Nucleus accumbens (tissue), 56 donors: ENCODE measurements around the gene ICE2.

Source experiments
- DNase-seq, 56 donors: peaks; one replicate each; lab custom pipeline; 2025; lab: John Stamatoyannopoulos, UW

ICE2 gene, protein sequence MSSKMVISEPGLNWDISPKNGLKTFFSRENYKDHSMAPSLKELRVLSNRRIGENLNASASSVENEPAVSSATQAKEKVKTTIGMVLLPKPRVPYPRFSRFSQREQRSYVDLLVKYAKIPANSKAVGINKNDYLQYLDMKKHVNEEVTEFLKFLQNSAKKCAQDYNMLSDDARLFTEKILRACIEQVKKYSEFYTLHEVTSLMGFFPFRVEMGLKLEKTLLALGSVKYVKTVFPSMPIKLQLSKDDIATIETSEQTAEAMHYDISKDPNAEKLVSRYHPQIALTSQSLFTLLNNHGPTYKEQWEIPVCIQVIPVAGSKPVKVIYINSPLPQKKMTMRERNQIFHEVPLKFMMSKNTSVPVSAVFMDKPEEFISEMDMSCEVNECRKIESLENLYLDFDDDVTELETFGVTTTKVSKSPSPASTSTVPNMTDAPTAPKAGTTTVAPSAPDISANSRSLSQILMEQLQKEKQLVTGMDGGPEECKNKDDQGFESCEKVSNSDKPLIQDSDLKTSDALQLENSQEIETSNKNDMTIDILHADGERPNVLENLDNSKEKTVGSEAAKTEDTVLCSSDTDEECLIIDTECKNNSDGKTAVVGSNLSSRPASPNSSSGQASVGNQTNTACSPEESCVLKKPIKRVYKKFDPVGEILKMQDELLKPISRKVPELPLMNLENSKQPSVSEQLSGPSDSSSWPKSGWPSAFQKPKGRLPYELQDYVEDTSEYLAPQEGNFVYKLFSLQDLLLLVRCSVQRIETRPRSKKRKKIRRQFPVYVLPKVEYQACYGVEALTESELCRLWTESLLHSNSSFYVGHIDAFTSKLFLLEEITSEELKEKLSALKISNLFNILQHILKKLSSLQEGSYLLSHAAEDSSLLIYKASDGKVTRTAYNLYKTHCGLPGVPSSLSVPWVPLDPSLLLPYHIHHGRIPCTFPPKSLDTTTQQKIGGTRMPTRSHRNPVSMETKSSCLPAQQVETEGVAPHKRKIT

DNA sequence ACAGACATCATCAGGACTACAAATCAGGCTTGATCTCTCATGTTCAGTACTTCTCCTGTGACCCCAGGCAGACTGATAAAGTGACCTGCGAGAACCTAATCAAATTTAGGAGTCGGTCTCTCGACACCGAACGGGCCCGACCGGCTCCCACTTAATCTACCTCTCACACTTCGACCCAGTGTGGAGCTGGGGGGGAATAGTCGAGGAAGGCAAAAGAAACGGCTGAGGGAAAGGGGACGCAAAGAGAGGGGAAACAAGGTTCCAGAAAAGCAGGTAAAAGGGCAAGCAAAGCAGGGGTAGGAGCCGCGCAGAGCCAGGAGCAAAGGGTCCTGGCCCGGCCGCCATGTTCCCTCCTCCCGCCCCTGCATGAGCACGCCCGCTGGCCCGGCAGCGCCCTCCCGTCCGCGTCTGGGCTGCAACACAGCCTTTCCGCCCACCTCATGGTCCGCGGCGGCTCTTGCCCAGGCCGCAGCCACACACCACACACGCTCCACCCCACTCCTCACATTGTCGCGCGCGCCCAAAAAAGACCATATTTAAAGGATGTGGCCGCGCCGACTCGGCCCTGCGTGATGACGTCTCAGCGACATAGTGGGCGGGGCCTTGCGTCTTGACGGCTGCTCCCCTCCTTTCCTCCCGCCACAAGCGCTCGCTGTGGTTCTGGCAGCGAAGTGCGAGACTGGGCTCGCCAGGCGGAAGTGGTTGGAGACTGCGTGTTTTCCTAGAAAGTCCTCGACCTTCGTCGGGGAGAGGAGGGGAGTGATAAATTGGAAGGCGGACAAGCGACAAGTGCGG lies at the start of gene ICE2:
TSS of gene ICE2 (minus strand) at position 577 of the 795 bp plus-strand sequence. CDS start 1,165 bp downstream, outside the sequence.
- DNase-seq, result peak; percentile 41 to 97 (median 88)

DNA sequence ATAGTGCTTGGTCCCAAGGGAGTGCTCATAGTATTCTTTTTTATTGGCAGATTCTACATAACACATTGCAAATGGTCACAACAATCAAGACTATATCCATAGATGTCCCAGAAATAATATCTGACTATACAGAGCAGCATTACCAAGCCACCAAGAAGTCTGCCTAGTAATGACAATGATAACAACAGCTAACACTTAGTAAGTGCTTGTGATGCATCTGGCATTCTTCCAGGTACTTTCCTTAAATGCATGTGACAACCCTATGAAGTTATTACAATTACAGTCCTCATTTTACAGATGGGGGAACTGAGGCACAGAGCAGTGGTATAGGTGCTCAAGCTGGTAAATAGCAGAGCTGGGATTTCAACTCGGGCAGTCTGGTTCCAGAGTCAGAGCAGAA lies 49.6 kb upstream of the ICE2 start:
- no peak for DNase-seq

DNA sequence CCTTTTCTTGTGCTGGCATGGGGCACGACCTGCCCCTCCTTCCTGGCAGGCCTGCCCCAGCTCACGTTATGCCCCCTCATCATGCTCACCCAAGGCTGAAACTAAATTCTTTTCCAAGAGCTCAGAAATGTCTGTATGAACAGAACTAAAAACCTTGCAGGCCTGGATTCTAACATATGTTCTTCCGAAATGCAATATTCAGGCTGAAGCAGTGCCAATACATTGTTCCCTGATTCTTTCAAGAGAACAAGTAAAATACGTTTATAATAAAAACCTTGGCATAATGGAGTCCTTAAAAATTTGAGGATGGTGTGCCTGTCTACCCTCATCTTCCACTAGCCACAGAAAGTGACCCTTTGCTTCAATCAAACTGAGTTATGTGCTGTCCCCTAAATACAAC lies 48.5 kb upstream of the ICE2 start:
- DNase-seq, result no peak

DNA sequence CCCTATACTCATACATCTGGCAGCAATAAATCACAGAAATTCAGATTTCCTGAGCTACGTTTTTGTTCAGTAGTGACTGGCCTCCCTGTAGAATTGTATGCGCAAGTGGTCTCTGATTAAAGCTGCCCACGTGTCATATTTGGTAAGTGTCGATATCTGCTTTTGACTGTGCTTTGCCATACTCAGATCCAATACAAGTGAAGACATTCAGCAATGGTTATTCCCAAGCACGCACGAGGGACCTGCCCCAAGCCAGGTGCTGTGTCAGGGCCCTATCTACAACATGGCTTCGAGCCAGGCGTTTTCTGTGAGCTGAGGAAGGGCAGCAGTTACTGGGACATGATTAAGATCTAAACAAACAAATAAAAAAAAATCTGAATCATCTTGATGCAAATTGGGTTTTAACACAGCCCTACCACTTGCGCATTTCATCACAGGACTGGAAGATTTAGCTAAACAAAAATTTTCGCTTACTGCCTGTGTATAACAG lies 47.2 kb upstream of the ICE2 start:
- DNase-seq, result no peak

DNA sequence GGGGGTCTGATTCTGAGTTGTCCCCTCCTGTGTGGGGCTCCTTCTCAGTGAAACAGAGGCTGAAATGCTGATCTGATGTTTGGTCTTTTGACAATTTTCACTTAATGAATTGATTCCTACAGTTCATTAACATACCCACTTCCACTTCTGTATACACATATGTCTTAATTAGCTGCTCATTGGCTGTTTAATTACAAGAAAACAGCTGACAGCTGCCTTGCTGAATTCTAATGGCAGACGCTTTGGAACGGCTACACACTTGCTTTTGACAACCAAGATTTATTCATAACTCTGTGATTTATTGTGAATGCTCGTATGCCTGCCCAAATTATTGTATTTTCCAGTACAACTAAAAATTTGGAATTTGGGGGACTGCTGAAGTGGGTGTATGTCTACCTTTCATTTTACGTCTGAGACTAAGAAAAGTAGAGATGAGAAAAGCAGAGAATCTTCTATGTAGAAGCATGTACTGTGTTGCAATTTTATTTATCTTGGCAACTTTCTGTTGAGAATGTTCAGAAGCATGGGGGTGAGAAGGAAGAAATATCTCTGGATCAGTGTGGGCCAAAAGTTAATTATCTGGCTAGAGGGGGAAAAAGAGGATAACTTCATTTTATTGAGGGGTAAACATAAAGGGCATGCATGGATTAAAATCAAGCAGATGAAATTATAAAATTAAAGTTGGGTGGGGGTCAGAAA lies 46.5 kb upstream of the ICE2 start:
- no peak for DNase-seq

DNA sequence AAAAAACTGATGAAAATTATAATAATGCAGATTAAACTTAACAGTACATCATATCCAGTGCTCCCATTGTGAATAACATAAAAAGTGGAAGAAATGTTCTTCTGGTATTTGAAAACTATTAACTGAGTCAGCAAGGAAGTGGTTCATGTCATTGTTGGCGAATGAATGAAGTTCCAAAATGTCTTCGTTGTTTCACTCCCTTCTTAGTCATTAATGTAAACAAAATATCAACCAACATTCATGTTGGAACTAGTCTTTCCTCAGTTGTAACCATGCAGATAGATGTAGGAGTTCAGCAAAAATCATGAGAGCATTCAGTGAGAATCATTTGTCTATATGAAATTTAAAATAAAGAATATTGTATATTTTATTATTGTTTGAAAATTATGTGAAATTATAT lies 44.1 kb upstream of the ICE2 start:
- no peak for DNase-seq

DNA sequence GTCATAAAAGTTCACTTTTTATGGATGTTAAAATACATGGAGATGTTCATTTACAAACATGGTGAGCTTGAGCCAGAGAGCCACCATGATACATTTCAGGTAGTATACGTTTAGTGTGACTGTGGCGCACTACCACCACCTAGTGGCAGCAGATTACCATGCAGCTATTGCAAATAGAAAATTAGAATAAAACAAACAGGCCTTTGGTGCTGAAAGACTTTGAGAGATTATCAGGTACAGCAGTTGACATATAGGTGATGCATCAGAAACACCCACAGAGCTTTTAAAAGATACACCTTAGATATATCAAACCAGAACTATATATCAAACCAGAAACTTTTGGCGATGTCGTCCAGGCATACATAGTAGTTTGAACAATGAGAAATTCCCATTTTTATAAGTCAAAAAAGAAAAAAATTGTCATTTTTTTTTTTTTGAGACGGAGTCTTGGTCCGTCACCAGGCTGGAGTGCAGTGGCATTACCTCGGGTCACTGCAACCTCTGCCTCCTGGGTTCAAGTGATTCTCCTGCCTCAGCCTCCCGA lies 42.0 kb upstream of the ICE2 start:
- peak in 21 of 56 donors; percentile 2 to 73 (median 21) for DNase-seq

DNA sequence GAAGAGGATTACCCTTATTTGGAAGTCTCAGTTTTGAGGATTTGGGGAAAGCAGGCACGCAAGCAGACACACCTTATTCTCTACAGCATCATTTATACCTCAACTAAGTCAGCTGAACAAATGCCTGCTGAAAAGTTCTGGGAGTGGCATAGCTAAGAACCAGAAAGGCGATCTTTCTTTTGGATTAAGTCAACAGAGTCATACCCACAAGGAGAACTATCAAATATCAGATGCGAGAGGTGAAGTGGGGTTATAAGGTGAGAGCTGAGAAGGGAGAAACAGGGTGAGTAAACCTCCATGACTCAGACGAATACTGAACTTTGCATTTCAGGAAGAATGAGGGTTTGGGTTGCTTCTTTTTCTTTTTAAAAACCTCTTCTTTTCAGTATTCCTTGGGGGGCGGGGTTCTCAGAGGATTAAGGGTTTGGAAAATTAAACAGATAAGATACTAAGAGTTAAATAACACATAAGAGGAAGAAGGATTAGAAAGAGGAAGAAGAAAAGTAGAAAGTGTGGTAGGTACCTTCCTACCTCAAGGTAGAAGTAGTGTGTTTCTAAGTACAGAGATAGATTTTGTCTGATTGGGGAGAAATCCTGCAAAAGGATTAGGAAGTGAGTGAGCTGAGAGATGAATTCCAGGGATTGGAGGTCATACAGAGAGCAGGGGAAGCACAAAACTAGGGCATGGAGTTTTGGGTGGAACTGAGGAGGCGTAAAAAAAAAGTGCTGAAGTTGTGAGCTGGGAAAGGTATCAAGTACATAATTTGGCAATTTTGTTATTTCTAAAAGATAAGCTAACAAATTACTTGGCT lies 41.3 kb upstream of the ICE2 start:
- no peak for DNase-seq

DNA sequence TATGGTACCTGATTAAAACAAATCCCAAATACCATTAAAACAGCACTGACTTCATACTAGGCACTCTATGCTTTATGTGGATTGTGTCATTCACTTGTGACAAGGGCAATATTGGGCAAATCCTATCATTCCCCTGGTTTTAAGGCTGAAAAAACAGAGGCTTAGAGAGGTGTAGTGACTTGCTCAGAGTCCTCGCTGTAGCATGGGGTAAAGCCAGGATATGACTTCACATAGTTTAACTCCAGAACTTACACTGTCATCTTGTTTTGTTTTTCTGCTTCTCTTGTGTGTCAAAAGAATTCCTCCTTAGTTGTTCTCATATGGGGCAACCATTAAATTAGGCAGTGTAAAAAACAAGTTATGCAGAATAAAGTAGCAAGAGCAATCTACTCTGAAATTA lies 40.3 kb upstream of the ICE2 start:
- no peak for DNase-seq

DNA sequence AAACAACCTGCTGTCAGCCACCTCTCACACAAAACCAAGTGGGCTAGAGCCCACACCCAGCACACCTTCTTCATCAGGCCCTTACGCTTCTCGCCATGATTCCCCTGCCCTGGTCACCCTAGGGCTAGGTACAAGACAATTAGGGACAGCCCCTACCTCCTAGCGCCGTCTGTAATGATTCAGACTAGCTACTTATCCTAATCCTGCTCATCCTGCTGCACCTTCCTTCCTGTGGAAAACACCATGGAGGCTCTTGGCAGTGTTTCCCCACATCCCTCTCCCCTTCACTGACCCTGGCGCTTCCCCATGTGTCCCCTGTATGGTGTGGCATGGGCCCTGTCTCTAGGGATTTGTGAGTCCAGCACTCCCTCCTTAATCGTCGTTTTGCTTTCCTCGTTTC lies 39.6 kb upstream of the ICE2 start:
- DNase-seq, result no peak

DNA sequence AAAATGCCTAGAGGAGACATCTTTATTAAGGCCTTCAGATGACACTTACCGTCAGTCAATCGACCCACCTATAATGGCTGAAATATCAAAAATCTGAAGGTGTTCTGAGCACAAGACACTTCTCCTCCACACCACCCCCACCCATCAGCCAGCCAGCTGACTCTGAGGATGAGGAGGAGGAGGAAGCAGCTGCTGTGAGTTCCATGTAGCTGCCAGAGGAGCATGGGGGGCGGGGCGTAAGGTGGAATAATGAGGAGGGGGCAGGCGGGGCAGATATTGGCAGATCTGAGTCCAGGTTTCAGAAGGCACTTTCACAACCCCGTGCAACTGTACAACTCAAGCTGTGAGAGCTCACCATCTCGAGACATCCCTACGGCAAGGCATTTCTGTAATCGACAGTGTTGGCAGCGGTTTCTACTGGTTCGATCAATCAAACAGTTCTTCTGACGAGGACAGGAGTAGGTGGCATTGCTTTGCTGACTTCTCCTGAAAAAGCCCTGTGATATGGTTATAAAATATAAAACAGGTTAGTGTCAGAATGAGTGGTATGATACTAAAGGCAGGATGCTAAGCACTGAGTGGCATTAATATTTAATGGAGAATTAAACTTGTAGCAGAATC lies 35.4 kb upstream of the ICE2 start:
- DNase-seq, result peak in 24 of 56 donors; percentile 2 to 61 (median 36)

DNA sequence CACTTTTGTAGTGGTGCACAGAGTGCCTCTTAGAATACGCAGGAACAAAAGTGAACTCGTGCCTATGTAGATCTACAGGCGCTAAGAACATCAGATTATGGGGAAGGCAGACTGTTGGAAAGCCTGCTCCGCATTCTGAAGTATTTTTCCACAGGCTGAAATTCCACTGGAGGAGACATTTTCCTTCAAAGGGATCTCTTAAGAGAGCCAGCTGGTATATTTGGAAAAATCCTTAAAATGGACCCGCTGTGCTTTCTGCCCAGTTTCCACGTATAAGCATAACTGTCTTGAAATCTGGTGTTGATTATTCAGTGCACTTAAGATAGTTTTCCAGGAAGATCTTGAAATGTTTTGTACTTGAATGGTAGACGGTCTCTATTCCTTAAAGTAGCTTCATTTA lies 34.7 kb upstream of the ICE2 start:
- DNase-seq, result no peak

DNA sequence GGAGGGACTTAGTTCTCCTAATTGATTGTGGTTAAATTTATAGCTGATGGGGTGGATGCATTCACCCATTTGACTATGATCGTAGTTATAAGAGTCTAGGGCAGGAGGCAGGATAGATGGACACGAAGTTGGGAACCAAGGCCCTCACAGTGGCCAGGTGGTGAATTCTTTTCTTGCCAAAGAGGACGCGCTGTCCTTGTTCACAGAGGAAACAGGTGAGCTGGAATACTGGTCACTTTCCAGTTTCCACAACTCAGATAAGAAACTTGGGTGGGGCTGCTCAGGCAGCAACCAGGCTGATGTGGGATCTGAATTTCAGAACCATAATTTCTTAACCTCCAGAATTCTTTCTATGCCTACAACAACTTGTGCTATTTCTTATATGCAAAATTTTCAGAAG lies 34.0 kb upstream of the ICE2 start:
- no peak for DNase-seq

DNA sequence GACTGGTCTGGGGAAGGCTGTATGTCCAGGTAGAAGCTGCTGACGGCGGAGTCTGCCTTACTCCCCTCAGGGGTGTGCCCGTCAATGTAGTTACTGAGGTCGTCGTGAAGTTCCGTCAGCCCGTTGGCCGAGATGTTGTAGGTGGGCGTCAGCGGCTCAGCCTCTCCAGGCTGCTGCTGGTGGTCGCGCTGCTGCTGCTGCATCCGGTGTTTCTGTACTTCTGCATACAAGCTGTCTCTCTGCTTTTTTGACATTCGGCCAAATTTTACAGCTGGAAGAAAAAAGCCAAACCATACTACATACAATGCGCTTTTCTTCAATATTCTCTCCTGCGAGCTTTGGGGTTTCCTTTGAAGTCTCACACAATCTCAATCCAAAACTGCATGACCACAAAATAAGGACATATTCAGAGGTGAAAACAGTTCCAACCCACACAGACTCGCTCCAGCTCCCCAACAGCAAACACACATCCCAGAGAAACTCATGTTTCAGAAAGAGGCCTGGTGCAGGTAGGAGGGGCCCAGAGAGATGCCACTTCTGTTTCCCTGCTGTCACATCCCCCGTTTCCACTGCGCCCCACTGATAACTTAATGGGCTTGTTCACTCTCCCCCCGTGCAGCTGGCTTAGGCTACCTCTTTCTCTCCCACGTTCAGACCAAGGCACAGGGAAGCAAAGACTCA lies 32.5 kb upstream of the ICE2 start:
- no peak for DNase-seq

DNA sequence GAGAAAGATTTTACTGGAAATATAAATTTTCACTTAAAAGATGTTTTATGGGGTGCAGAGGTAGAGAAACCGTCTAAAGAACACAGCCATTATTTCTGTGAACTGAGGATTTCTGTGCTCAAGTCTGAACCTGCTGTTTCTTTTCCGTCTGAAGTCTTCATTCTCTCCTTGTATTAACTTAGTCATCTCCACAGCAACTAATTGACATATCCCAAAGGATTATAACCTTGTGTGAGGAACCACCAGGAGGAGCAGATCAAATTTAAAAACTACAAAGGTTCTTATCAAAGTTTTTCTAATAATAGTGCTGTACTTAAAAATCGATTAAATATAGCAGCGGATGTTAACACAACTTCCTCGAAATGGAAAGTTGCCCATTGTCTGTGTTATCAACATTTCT lies 31.1 kb upstream of the ICE2 start:
- no peak for DNase-seq

DNA sequence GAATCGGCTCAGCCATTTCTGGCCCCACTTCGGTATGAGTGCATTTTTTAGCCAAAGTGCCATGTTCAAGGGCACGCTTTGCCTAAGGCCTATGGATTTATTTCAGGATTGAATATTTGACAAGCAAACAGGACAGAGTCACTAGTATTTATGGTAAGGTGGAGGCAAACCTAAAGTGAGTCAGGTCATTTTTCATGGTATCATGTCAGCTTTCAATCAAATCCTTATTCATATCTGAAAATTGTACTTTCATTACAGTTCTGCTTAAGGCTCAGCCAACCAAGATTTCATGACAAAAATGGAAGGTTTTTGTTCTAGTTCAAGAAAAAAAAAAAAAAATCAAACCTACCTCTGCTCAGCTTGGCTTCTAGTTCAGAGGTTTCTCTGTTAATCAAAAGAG lies 30.5 kb upstream of the ICE2 start:
- no peak for DNase-seq

DNA sequence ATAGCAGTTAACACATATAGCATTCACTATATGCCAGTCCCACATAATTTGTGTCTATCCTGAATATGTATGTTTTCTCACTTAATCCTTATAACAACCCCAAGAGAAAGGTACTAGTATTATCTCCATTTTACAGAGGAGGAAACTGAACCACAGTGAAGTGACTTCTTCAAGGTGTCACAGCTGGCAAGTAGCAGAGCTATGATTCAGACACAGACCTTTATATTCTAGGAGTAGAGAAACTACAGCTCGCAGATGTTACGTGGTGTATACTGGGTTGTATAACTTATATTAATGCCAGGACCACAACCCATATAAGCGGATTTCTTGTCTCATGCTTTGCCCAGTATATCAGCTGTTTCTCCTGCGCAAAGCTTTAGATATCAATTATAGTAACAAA lies 29.5 kb upstream of the ICE2 start:
- no peak for DNase-seq
